Fibroblast of mammary gland (primary cell): ENCODE measurements around the gene CWF19L1.

Experiments used
- DNase-seq: peaks from one replicate; pipeline ENCODE4 v3.0.0-alpha.2; 2010; ENCODE audit warnings: low read depth
- H3K4me3 ChIP-seq: 2 replicates; pipeline ENCODE4 v1.5.1; 2011; ENCODE audit warnings: low read depth, mild to moderate bottlenecking, low read length, moderate library complexity; ENCODE audit not compliant: control insufficient read depth
- CTCF ChIP-seq: conservative IDR thresholded peaks from 2 replicates; pipeline ENCODE4 v1.5.1; 2011; ENCODE audit warnings: low read depth, low read length, inconsistent platforms; ENCODE audit not compliant: control insufficient read depth, insufficient read depth

The CWF19L1 gene

DNA sequence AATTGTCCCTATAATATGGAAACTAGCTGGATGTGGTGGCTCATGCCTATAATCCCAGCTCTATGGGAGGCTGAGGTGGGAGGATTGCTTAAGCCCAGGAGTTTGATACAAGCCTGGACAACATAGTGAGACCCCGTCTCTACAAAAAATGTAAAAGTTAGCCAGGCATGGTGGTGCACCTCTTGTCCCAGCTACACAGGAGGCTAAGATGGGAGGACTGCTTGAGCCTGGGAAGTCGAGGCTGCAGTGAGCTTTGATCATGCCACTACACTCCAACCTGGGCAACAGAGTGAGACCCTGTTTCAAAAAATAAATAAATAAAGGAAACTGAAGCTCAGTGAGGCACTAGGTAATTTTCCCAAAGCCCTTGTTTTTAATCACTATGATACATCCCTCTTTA, 65.9 kb downstream of the CWF19L1 start:
- no peak for TF ChIP-seq CTCF
- no peak for DNase-seq
- H3K4me3 ChIP-seq: no peak overlapping the region

DNA sequence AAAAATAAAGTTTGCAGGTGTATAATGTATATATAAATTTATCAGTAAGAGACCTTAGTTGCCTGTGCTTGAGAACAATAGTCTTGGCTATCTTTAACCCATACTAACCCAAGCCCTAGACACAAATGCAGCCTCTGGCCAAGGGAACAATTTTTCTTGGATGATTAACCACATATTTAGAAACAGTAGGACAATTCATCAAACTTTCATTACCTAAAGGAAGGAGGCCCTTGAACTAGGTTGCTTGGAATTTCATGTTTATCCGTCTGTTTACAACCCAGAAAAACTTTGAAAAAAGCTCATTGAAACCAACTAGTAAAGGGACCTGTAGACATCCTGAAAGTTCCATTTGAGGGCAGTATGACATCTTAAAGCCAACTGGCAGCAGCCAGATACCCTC, 72.7 kb downstream of the CWF19L1 start:
- H3K4me3 ChIP-seq: no peak overlapping the region
- TF ChIP-seq CTCF: no peak
- DNase-seq: no peak

DNA sequence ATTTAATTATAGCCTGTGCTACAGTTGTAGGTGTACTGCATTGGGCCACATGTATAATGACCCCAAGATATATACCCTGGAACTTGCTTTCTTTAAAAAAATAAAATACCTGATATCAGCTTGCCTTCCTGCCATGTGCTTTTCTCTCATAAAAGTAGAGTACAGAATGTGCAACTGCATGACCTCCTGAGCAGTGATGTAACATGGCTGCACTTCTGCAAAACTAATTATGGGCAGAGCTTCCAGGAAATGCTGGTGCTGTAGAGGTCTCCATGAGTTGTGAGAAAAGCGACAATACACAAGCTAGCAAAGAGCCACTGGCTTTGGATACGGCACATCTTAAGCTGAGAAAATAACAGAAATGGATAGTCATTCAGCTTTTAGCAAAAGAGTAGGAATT, 75.1 kb downstream of the CWF19L1 start:
- no peak overlapping the region for H3K4me3 ChIP-seq
- no peak for TF ChIP-seq CTCF
- no peak for DNase-seq

- TF ChIP-seq CTCF: no peak
- peak; percentile 65 for DNase-seq
Measured at GRCh38 chr10:100186253-100187212, 80.9 kb downstream of the CWF19L1 start.

GRCh38 chr10:100185364-100186252, 81.8 kb downstream of the CWF19L1 start, which contains the start of gene ERLIN1:
Gene ERLIN1 (minus strand): TSS chr10:100186029. CDS start chr10:100185626, 403 bp downstream.
- DNase-seq: peak; percentile 85
- peak within 1 kb of the TSS; percentile 80 for H3K4me3 ChIP-seq
- TF ChIP-seq CTCF: peak; percentile 4

More at GRCh38 chr10:100186253-100187212, 80.9 kb downstream of the CWF19L1 start:
- H3K4me3 ChIP-seq: peak overlapping the region; percentile 80

DNA sequence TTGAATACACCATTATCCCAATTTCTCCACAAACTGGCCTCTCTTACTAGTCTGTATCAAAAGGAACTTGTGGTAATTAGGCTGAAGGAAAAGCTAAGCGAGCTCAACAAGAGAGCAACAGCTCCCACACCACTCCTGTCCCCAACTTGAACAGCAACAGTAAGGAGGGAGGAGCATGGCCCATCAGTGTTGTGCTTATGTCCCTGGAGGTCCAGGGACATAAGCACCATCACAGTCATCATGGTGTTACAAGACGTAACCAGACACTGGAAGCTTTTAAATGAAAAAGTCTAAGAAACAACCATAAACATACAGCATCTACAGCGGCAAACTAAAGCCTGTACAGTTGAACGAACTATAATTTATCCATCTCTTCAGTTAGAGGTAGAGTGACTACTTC, 82.6 kb downstream of the CWF19L1 start:
- peak overlapping the region; percentile 80 for H3K4me3 ChIP-seq
- DNase-seq: peak; percentile 31
- no peak for TF ChIP-seq CTCF
